ENCODE results near the gene C19orf73. TPM values are rescaled to one million over a fixed set of nuclear protein-coding genes. Genes with fewer than 3 reads are reported as not detected.

The C19orf73 gene
- total RNA-seq, 4 donors from 2014 or later, result 2.1 to 7.4 (median 4.7) TPM

GRCh38 chr19:49133621-49134454, 14.9 kb upstream of the C19orf73 start:
- peak overlapping the region in 3 of 4 donors; percentile 30 to 39 (median 31) for H3K4me3 ChIP-seq
- peak overlapping the region; percentile 28 to 81 (median 70) for H3K27ac ChIP-seq

GRCh38 chr19:49132974-49133609, 14.1 kb upstream of the C19orf73 start:
- Histone ChIP-seq H3K36me3 (peaks cover 0 to 25% (median 0%) of the 10 kb centered on the region in 3 donors), H3K9me3 (no peaks in the 10 kb centered on the region), H3K4me3 (peak overlapping the region in 3 of 4 donors; percentile 30 to 39 (median 31)), H3K27me3 (peaks cover 0 to 3% (median 0%) of the 10 kb centered on the region in 4 donors), H3K4me1 (peaks cover 0 to 62% (median 28%) of the 10 kb centered on the region in 3 donors), H3K27ac (peak overlapping the region; percentile 14 to 81 (median 52))
- no peak for DNase-seq
- WGBS, 2 donors, result 12% methylated on average over 16 to 24 of the region's 49 CpGs
- intact Hi-C loops (cut with DNase I), result no loop called here
- TF ChIP-seq POLR2A (IDR thresholded peaks at IDR 0.05) (no peak), CTCF (IDR thresholded peaks at IDR 0.05) (no peak)

More at GRCh38 chr19:49133621-49134454, 14.9 kb upstream of the C19orf73 start:
- DNase-seq, result no peak
- H3K27me3 ChIP-seq, result peaks cover 0 to 3% (median 0%) of the 10 kb centered on the region in 4 donors
- peaks cover 0 to 25% (median 0%) of the 10 kb centered on the region in 3 donors for H3K36me3 ChIP-seq
- intact Hi-C loops (cut with DNase I), result no loop called here
- H3K9me3 ChIP-seq, result no peaks in the 10 kb centered on the region
- TF ChIP-seq POLR2A (IDR thresholded peaks at IDR 0.05) (no peak), CTCF (IDR thresholded peaks at IDR 0.05) (no peak)
- peaks cover 0 to 54% (median 23%) of the 10 kb centered on the region in 3 donors for H3K4me1 ChIP-seq
- 25 to 44% methylated on average over 37 to 41 of the region's 42 CpGs for WGBS, 2 donors

GRCh38 chr19:49130325-49130724, 11.4 kb upstream of the C19orf73 start:
- intact Hi-C loops (cut with DNase I), result no loop called here
- no peak overlapping the region for H3K4me3 ChIP-seq
- DNase-seq, result no peak
- H3K27ac ChIP-seq, result no peak overlapping the region
- WGBS, 2 donors, result 80 to 92% methylated on average over 12 to 20 of the region's 24 CpGs
- H3K27me3 ChIP-seq, result no peaks in the 10 kb centered on the region
- no peaks in the 10 kb centered on the region for H3K9me3 ChIP-seq
- peaks cover 5 to 57% (median 23%) of the 10 kb centered on the region in 3 donors for H3K4me1 ChIP-seq
- H3K36me3 ChIP-seq, result peaks cover 0 to 25% (median 0%) of the 10 kb centered on the region in 3 donors
- TF ChIP-seq POLR2A (IDR thresholded peaks at IDR 0.05) (no peak), CTCF (IDR thresholded peaks at IDR 0.05) (no peak)

- H3K27ac ChIP-seq, result no peak overlapping the region
- no peak for TF ChIP-seq CTCF (IDR thresholded peaks at IDR 0.05)
- TF ChIP-seq POLR2A (IDR thresholded peaks at IDR 0.05), result no peak
- no peaks in the 10 kb centered on the region for H3K9me3 ChIP-seq
- no peak for DNase-seq
- no peaks in the 10 kb centered on the region for H3K27me3 ChIP-seq
- H3K4me3 ChIP-seq, result no peak overlapping the region
- WGBS, 2 donors, result 70 to 76% methylated on average over 11 to 12 of the region's 16 CpGs
- intact Hi-C loops (cut with DNase I), result no loop called here
- H3K4me1 ChIP-seq, result peaks cover 5 to 57% (median 27%) of the 10 kb centered on the region in 3 donors
- H3K36me3 ChIP-seq, result peaks cover 0 to 15% (median 0%) of the 10 kb centered on the region in 3 donors
These were observed 10.3 kb upstream of the C19orf73 start for GRCh38 chr19:49129238-49129583.

All from esophagus squamous epithelium (tissue), 5 donors.